ENCODE results near the gene AP5Z1.
"Not testable (repeated sequence)": the region's sequence is repeated elsewhere in the genome, so short reads cannot be mapped to it uniquely, and the experiment has no call there.

AP5Z1 gene

GRCh38 chr7:4789194-4790077 lies 14.0 kb downstream of the AP5Z1 start:
- DNase-seq, result no peak

GRCh38 chr7:4790078-4790465 lies 14.6 kb downstream of the AP5Z1 start:
- DNase-seq, result no peak

- no peak for DNase-seq
Measured at GRCh38 chr7:4790516-4790991, 15.1 kb downstream of the AP5Z1 start.

- DNase-seq, result no peak
Measured at GRCh38 chr7:4791101-4791737, 15.8 kb downstream of the AP5Z1 start.

GRCh38 chr7:4791738-4792536 lies 16.5 kb downstream of the AP5Z1 start:
- DNase-seq, result peak; percentile 93

GRCh38 chr7:4792537-4793126 lies 17.2 kb downstream of the AP5Z1 start:
- peak; percentile 61 for DNase-seq

- not testable (repeated sequence) for DNase-seq
Measured at GRCh38 chr7:4793385-4793993, 18.1 kb downstream of the AP5Z1 start.

GRCh38 chr7:4794171-4794570 lies 18.7 kb downstream of the AP5Z1 start:
- not testable (repeated sequence) for DNase-seq

GRCh38 chr7:4794591-4795350 lies 19.3 kb downstream of the AP5Z1 start:
- no peak for DNase-seq

- no peak for DNase-seq
Measured at GRCh38 chr7:4796453-4796852, 21.0 kb downstream of the AP5Z1 start.

GRCh38 chr7:4797858-4798705 lies 22.7 kb downstream of the AP5Z1 start:
- DNase-seq, result peak; percentile 72

GRCh38 chr7:4798706-4799235 lies 23.3 kb downstream of the AP5Z1 start:
- DNase-seq, result no peak

GRCh38 chr7:4799508-4800268 lies 24.3 kb downstream of the AP5Z1 start:
- no peak for DNase-seq

GRCh38 chr7:4800487-4800886 lies 25.1 kb downstream of the AP5Z1 start:
- no peak for DNase-seq

GRCh38 chr7:4800926-4801838 lies 25.8 kb downstream of the AP5Z1 start:
- no peak for DNase-seq

- no peak for DNase-seq
Measured at GRCh38 chr7:4801839-4802231, 26.4 kb downstream of the AP5Z1 start.

GRCh38 chr7:4802577-4802976 lies 27.2 kb downstream of the AP5Z1 start:
- not testable (repeated sequence) for DNase-seq
